HG03439 (cell line): Measurements from ENCODE around the gene ARAP1.

Experiments
- ATAC-seq: cut with Tn5 transposase; IDR thresholded peaks from one replicate; pipeline ENCODE4 v1.9.1; 2021; ENCODE audit warnings: mild to moderate bottlenecking, moderate library complexity; ENCODE audit not compliant: unreplicated experiment

Gene ARAP1

DNA sequence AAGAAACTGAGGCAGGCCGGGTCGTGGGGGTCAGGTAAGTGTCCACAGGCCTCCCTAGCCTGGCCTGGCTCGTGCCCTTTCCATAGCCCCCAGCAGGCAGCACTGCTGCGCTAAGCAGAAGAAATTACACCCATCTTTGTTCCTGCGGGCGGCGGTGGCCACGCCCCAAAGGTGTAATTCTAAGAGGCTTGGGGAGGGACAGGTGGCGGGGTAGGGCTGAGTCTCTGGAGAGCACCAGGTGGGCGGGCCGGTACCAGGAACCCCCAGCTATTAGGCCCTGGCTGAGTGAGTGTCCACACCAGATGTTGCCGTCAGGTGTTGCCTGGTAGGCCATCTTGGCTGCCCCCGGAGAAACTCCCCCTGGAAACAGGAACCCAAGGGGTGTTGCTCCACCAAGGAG is 12.3 kb upstream of the ARAP1 start:
- no peak for ATAC-seq

DNA sequence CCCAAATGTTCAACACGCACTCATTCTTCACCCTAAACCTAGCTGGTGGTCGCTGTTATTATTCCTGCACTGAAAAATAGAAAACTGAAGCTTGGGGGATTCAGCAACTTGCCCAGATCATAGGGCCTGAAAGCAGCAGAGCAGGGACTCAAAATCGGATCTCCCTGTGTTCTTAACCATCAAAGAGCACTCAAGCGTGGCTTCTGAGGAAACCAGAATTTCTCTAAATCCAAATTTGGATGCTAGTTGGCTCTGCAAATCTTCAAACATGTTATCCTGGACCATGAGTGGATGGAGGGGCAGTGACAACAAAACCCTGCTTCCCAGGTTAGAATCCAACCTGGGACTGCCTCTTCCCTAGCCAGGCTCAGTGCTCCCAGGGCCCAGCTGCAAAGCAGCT is 11.6 kb upstream of the ARAP1 start:
- no peak for ATAC-seq

GRCh38 chr11:72762641-72763304 is 10.6 kb upstream of the ARAP1 start:
- ATAC-seq = no peak

- ATAC-seq = no peak
Measured at GRCh38 chr11:72760539-72761405, 8.6 kb upstream of the ARAP1 start.

DNA sequence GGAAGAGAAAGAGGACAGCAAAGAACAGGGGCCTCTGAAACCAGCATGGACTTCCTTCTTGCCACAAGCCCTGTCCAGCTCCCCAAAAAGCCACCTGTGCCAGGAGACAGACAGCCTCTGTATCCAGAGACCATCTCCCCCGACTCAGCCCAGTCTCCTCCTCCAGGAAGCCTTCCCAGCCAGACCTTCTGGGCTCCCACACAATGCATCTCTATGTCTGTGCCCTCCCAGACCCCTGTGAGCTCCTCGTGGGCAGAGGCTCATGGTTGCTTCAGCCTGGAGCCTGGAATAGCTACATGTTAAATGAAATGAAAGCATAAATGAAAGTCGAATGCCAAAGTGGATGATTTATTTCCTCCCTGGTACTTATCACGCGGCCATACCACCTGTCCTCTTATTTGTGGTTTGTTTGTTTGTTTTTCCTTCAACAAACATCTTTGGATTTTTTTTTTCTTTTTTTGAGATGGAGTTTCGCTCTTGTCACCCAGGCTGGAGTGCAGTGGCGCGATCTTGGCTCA is 7.3 kb upstream of the ARAP1 start:
- ATAC-seq = no peak

DNA sequence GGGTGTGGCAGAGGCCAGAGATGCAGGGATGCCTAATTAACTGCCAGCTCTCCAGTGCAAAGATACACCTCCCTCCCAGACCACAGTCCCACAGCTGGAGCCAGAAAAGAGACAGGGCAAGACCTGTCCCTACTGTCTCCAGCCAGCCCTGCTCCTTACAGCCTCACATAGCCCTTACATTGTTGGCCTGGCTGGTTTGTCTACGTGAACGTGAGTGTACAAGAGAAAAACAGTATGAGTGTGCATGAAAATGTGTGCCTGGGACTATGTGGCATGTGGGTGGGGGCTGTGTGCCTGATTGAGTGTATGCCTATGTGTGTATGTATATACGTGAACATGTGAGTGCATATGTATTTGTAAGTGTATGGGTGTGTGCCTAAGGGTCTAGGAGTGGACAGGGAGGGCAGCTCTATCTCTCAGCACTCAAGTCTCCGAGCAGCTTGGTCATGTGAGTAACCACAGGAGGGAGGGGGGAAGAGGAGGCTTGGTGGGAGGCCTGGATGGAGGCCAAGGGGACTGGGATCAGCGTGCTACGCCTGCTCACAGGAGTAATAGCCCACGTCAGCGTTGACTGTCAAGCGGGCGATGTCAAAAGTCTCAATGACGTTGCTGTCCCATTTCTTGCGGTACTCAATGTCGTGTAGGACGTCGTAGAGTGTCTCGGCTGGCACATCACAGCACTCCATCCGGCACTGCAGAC is 6.6 kb upstream of the ARAP1 start:
- ATAC-seq = no peak

DNA sequence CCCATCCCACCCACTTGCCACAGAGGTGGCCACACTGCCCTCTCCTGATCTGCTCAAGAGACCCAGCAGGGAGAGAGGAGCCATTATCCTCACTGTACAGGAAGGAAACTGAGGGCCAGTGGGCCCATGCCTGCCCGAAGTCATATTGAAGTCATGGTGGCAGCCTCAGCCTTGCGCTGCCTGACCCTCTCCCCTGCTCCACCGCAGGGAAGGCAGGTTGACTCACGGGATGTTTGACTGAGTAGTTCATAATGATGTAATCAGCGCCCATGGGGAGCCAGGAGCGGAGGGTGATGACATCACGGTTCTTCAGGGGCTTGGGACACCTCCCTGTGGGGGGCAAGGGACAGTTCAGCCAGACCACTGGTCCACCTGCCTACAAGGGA is 6.1 kb upstream of the ARAP1 start:
- no peak for ATAC-seq

GRCh38 chr11:72755713-72756285 is 3.6 kb upstream of the ARAP1 start:
- ATAC-seq = no peak

DNA sequence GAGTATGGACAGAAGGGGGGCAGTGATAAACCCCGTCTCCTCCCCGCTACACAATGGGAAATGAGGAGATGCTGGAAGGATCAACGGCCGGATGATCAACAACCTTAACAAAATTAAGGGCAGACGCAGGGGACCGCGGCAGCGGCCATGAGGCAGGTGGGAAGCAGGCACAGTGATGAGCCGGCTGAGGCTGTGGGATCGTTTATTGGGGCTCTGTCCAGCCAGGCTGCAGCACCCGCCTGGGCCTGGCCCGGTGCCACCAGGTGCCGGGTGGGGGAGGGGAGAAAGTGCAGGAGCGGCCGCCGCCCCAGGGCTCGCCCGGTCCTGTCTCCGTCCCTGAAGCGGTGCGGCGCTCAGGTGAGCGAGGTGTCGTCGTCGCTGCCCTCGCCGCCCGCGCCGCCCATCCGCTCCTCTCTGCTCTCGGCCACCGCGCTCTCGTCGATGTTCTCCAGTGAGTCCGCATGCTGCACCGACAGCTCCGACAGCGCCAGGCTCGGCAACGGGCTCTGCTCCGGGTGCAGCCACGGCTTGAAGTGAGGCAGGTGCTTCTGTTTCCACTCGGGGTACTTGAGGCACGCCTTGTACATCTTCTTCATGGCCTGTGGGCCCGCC is 2.4 kb upstream of the ARAP1 start:
- no peak for ATAC-seq

DNA sequence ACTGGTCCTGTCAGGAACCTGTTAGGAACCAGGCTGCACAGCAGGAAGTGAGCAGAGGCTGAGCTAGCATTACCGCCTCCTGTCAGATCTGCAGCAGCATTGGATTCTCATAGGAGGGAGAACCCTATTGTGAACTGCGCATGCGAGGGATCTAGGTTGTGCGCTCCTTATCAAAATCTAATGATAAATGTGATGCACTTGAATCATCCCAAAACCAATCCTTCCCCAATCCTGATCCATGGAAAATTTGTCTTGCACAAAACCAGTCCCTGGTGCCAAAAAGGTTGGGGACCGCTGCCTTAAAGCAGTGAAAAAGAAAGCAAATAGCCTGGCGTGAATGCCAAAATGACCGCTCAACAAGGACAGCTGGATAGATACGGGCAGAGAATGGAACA is 1.9 kb upstream of the ARAP1 start:
- no peak for ATAC-seq

GRCh38 chr11:72753341-72754148 is 1.3 kb upstream of the ARAP1 start:
- no peak for ATAC-seq

GRCh38 chr11:72751116-72752087 is 806 bp downstream of the ARAP1 start:
- no peak for ATAC-seq

GRCh38 chr11:72750556-72751115 is 1.6 kb downstream of the ARAP1 start:
- no peak for ATAC-seq

DNA sequence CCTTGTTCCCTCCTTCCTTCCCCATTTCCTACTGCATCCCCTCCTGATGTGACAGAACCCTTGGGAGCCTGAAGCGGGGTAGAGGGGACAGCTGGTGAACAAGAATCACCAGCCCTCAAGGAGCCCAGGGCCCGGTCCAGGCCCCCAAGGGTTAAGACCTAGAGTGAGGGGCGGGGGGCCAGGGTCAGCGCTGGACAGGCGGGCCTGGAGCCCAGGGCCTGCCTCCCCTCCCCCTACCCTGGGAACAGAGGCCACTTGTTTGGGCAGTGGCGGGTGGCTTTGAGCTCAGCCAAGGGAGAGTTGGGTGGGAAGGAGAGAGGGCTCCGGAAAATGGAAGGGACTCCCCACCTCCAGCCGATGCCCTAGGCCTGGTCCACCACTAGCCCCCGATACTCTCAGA is 2.1 kb downstream of the ARAP1 start:
- no peak for ATAC-seq

DNA sequence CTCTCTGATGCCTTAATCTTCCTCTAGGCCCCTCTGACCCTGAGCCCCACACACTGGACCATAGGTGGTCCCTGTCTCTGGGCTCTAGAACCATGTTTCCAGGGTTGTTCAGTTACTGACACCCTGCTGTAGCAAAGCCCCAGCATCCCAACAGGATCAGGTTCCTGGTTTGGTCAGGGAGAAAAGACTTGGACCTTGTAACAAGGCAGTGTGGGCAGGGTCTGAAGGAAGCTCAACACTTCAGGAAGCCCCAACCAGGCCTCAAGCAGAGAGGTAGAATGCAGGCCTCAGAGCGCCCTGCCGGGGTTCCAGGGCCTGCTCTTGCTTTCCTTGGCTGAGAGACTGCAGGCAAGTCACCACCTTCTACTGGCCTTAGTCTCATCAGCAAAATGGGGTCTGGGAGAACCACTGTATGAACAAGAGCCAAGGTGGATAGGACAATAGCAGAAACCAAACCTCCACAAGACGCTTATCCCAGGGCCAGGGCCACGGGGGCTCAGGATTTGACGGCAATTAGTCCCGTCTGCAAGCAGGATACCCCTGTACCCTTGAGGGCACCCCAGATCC is 4.8 kb downstream of the ARAP1 start:
- no peak for ATAC-seq

DNA sequence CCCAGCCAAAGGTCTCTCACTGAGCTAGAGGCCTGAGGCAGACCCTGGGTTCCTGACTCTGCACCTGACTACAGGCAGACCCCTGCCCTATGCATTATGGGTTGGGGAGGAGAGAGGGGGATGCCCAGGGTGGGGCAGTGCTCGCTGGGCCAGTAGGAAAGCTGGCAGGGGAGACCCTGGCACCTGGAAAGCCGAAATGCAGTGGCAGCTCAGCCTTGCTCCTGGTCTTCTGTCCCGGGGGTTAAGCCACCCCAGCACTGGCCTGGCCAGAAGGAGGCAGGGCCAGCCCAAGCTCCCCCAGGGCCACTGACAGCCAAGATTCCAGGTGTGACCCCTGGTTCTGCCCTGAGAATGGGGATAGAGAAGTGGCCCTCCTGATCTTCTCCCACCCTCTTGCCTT is 5.4 kb downstream of the ARAP1 start:
- ATAC-seq = no peak

GRCh38 chr11:72745925-72746550 is 6.2 kb downstream of the ARAP1 start:
- no peak for ATAC-seq

DNA sequence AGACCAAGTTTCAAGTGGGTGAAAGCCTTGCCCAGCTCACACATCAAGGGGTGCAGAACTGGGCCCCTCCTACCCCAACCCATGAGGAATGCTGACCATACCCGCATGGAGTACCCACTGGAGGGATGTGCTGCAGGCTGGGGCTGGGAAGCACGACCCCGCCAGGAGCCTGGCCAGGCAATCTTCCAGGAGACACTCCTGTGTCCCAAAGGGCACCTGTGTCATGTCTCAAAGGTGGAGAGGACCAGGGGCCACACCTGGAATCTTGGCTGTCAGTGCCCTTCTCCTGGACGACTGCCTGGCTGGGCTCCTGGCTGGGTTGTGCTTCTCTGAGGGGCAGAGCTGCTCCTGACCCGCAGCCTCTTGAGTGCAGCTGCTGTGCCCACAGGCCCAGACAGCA is 6.7 kb downstream of the ARAP1 start:
- ATAC-seq = no peak
